ENCODE results near the gene CLN3. TPM values are rescaled to one million over a fixed set of nuclear protein-coding genes. Genes with fewer than 3 reads are reported as not detected.

The CLN3 gene
- total and polyA plus RNA-seq, 2 of the 13 experiments (the other 11 are each of a cell fraction or from before 2014, with no cell fraction given) = 23.4 to 46.8 TPM

DNA sequence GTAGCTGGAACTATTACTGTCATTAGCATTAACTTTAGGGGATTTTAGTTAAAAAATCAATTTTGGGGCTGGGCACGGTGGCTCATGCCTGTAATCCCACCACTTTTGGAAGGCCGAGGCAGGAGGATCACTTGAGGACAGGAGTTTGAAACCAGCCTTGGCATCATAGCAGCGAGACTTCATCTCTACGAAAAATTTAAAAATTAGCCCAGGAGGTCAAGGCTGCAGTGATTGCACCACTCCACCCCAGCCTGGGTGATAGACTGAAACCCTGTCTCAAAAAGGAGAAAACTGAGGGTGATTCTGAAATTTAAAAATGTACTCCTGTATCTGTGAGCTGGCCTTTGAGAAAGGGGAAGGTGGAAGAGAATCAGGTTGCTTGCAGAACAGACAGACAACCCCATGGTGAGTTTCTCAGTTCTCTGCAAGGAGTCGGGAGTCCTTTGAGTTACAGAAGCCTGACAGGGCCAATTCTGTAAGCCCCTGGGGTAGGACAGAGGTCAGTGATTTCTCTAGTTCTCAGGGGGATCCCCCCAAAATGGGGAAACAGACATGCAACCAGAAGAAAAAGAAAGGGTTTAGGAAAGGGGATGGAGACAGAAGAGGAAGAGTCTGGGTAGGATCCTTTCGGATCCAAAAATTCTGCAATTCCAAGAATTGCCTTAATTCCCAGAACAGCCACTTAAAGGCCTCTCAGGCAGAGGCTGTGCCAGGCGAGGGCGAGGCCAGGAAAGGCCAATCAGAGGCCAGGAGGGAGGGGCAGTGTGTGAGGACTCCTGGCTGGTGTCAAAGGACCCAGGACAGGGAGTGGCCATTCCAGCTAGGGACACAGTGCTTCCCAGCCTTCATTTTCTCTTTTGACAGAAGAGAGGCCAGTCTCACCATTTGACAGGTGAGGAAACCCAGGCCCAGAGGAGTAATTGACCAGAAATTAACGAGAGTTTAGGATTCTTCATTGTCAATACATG lies 40.2 kb upstream of the CLN3 start (continued):
- no peak for TF ChIP-seq SETDB1 (CRISPR knock-in tag; IDR thresholded peaks at IDR 0.05; ENCODE audit: borderline replicate concordance)
- TF ChIP-seq EEA1 (CRISPR knock-in tag; IDR thresholded peaks at IDR 0.05; ENCODE audit: borderline replicate concordance) = no peak
- peak; percentile 21; the same call in 1 of the 2 replicates for TF ChIP-seq BCL6 (CRISPR knock-in tag; IDR thresholded peaks at IDR 0.05)
- TF ChIP-seq ZNF138 (CRISPR knock-in tag; IDR thresholded peaks at IDR 0.05; ENCODE audit: low read depth) = no peak
- TF ChIP-seq, protein P1, sequence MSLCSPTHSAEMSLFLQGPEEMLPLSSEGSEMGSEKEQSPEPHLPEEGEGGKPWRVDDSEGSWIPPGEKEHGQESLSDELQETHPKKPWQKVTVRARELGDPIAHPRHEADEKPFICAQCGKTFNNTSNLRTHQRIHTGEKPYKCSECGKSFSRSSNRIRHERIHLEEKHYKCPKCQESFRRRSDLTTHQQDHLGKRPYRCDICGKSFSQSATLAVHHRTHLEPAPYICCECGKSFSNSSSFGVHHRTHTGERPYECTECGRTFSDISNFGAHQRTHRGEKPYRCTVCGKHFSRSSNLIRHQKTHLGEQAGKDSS (CRISPR knock-in tag; IDR thresholded peaks at IDR 0.05; ENCODE audit: borderline replicate concordance, low read depth) = no peak
- peak; percentile 46; the same call in 1 of the 2 replicates for TF ChIP-seq POGZ (CRISPR knock-in tag; IDR thresholded peaks at IDR 0.05)
- no peak for TF ChIP-seq EHMT2 (IDR thresholded peaks at IDR 0.05; ENCODE audit: borderline replicate concordance, low read depth, low read length)
- TF ChIP-seq, protein P2, sequence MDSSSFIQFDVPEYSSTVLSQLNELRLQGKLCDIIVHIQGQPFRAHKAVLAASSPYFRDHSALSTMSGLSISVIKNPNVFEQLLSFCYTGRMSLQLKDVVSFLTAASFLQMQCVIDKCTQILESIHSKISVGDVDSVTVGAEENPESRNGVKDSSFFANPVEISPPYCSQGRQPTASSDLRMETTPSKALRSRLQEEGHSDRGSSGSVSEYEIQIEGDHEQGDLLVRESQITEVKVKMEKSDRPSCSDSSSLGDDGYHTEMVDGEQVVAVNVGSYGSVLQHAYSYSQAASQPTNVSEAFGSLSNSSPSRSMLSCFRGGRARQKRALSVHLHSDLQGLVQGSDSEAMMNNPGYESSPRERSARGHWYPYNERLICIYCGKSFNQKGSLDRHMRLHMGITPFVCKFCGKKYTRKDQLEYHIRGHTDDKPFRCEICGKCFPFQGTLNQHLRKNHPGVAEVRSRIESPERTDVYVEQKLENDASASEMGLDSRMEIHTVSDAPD (CRISPR knock-in tag; IDR thresholded peaks at IDR 0.05) = no peak
- TF ChIP-seq, protein P3, sequence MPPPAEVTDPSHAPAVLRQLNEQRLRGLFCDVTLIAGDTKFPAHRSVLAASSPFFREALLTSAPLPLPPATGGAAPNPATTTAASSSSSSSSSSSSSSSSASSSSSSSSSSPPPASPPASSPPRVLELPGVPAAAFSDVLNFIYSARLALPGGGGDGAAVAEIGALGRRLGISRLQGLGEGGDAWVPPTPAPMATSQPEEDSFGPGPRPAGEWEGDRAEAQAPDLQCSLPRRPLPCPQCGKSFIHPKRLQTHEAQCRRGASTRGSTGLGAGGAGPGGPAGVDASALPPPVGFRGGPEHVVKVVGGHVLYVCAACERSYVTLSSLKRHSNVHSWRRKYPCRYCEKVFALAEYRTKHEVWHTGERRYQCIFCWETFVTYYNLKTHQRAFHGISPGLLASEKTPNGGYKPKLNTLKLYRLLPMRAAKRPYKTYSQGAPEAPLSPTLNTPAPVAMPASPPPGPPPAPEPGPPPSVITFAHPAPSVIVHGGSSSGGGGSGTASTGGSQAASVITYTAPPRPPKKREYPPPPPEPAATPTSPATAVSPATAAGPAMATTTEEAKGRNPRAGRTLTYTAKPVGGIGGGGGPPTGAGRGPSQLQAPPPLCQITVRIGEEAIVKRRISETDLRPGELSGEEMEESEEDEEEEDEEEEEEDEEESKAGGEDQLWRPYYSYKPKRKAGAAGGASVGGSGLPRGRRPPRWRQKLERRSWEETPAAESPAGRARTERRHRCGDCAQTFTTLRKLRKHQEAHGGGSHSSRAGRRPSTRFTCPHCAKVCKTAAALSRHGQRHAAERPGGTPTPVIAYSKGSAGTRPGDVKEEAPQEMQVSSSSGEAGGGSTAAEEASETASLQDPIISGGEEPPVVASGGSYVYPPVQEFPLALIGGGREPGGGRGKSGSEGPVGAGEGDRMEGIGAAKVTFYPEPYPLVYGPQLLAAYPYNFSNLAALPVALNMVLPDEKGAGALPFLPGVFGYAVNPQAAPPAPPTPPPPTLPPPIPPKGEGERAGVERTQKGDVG (CRISPR knock-in tag; IDR thresholded peaks at IDR 0.05; ENCODE audit: borderline replicate concordance) = no peak; the same call in 1 of the 2 replicates
- TF ChIP-seq, protein P4, sequence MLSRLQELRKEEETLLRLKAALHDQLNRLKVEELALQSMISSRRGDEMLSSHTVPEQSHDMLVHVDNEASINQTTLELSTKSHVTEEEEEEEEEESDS (CRISPR knock-in tag; IDR thresholded peaks at IDR 0.05; ENCODE audit: borderline replicate concordance) = no peak
- no peak for TF ChIP-seq ZSCAN9 (CRISPR knock-in tag; IDR thresholded peaks at IDR 0.05; ENCODE audit: borderline replicate concordance)
- peak; percentile 20; the same call in 1 of the 2 replicates for TF ChIP-seq ZFY (CRISPR knock-in tag; IDR thresholded peaks at IDR 0.05)
- TF ChIP-seq NRL (CRISPR knock-in tag; IDR thresholded peaks at IDR 0.05; ENCODE audit: borderline replicate concordance) = no peak
- no peak for TF ChIP-seq ZIK1 (CRISPR knock-in tag; IDR thresholded peaks at IDR 0.05; ENCODE audit: borderline replicate concordance, low read depth)
- TF ChIP-seq, protein P5, sequence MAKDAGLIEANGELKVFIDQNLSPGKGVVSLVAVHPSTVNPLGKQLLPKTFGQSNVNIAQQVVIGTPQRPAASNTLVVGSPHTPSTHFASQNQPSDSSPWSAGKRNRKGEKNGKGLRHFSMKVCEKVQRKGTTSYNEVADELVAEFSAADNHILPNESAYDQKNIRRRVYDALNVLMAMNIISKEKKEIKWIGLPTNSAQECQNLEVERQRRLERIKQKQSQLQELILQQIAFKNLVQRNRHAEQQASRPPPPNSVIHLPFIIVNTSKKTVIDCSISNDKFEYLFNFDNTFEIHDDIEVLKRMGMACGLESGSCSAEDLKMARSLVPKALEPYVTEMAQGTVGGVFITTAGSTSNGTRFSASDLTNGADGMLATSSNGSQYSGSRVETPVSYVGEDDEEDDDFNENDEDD (CRISPR knock-in tag; IDR thresholded peaks at IDR 0.05; ENCODE audit: borderline replicate concordance) = no peak
- TF ChIP-seq, protein P6, sequence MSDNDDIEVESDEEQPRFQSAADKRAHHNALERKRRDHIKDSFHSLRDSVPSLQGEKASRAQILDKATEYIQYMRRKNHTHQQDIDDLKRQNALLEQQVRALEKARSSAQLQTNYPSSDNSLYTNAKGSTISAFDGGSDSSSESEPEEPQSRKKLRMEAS (IDR thresholded peaks at IDR 0.05) = peak; percentile 37; the same call in 1 of the 2 replicates
- TF ChIP-seq XRCC5 (optimal IDR thresholded peaks at IDR 0.05; ENCODE audit: low read length) = peak; percentile 85
- TF ChIP-seq, protein P7, sequence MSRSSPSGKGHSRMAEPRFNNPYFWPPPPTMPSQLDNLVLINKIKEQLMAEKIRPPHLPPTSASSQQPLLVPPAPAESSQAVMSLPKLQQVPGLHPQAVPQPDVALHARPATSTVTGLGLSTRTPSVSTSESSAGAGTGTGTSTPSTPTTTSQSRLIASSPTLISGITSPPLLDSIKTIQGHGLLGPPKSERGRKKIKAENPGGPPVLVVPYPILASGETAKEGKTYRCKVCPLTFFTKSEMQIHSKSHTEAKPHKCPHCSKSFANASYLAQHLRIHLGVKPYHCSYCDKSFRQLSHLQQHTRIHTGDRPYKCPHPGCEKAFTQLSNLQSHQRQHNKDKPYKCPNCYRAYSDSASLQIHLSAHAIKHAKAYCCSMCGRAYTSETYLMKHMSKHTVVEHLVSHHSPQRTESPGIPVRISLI (CRISPR knock-in tag; IDR thresholded peaks at IDR 0.05; ENCODE audit: borderline replicate concordance) = no peak
- TF ChIP-seq ZNF543 (CRISPR knock-in tag; IDR thresholded peaks at IDR 0.05) = no peak

Measured in HepG2 (cell line).